ENCODE data around the gene CD300C.
"Not testable (repeated sequence)": the region's sequence is repeated elsewhere in the genome, so short reads cannot be mapped to it uniquely, and the experiment has no call there.

The CD300C gene

GRCh38 chr17:74545843-74546230 lies at the start of gene CD300C:
CD300C (minus strand) TSS chr17:74546115; CDS start chr17:74545782, 333 bp downstream.
- Mint-ChIP-seq H3K4me1 (ENCODE audit: low read depth) (peaks cover 7% of the 10 kb centered on the region), H3K4me3 (peak within 1 kb of the TSS; percentile 6), H3K9me3 (no peaks in the 10 kb centered on the region), H3K27ac (no peak within 1 kb of the TSS), H3K27me3 (peaks cover 3% of the 10 kb centered on the region), H3K36me3 (ENCODE audit: low read depth) (no peaks in the 10 kb centered on the region)

GRCh38 chr17:74595037-74595750 lies 49.3 kb upstream of the CD300C start:
- Mint-ChIP-seq H3K9me3 (no peaks in the 10 kb centered on the region), H3K27ac (no peak overlapping the region), H3K4me1 (ENCODE audit: low read depth) (peaks cover 23% of the 10 kb centered on the region), H3K36me3 (ENCODE audit: low read depth) (no peaks in the 10 kb centered on the region), H3K27me3 (peaks cover 11% of the 10 kb centered on the region), H3K4me3 (no peak overlapping the region)

- H3K27ac Mint-ChIP-seq, result no peak within 1 kb of the TSS
- H3K9me3 Mint-ChIP-seq, result no peaks in the 10 kb centered on the region
- H3K36me3 Mint-ChIP-seq (ENCODE audit: low read depth), result no peaks in the 10 kb centered on the region
- H3K4me3 Mint-ChIP-seq, result no peak within 1 kb of the TSS
- H3K4me1 Mint-ChIP-seq (ENCODE audit: low read depth), result peaks cover 8% of the 10 kb centered on the region
- H3K27me3 Mint-ChIP-seq, result no peaks in the 10 kb centered on the region
These were observed 46.4 kb upstream of the CD300C start, which contains the start of gene CD300LD for GRCh38 chr17:74592087-74592990. CD300LD (minus strand) TSS chr17:74592283; CDS start chr17:74592202, 81 bp downstream.

GRCh38 chr17:74591503-74591902 lies 45.6 kb upstream of the CD300C start:
- Mint-ChIP-seq H3K27me3 (no peaks in the 10 kb centered on the region), H3K27ac (no peak overlapping the region), H3K4me1 (ENCODE audit: low read depth) (peaks cover 8% of the 10 kb centered on the region), H3K9me3 (no peaks in the 10 kb centered on the region), H3K36me3 (ENCODE audit: low read depth) (no peaks in the 10 kb centered on the region), H3K4me3 (no peak overlapping the region)

- Mint-ChIP-seq H3K27me3 (no peaks in the 10 kb centered on the region), H3K27ac (no peak overlapping the region), H3K4me3 (no peak overlapping the region), H3K9me3 (no peaks in the 10 kb centered on the region), H3K36me3 (ENCODE audit: low read depth) (no peaks in the 10 kb centered on the region), H3K4me1 (ENCODE audit: low read depth) (no peaks in the 10 kb centered on the region)
These were observed 39.8 kb upstream of the CD300C start for GRCh38 chr17:74585711-74586110.

- Mint-ChIP-seq H3K4me3 (no peak overlapping the region), H3K27me3 (no peaks in the 10 kb centered on the region), H3K27ac (no peak overlapping the region)
These were observed 38.6 kb upstream of the CD300C start for GRCh38 chr17:74584292-74585060.

GRCh38 chr17:74582633-74583032 lies 36.7 kb upstream of the CD300C start:
- no peak overlapping the region for H3K27ac Mint-ChIP-seq
- H3K36me3 Mint-ChIP-seq (ENCODE audit: low read depth), result no peaks in the 10 kb centered on the region
- H3K9me3 Mint-ChIP-seq, result no peaks in the 10 kb centered on the region
- H3K4me1 Mint-ChIP-seq (ENCODE audit: low read depth), result peaks cover 4% of the 10 kb centered on the region
- H3K4me3 Mint-ChIP-seq, result no peak overlapping the region
- no peaks in the 10 kb centered on the region for H3K27me3 Mint-ChIP-seq

More at GRCh38 chr17:74584292-74585060, 38.6 kb upstream of the CD300C start:
- Mint-ChIP-seq H3K4me1 (ENCODE audit: low read depth) (peaks cover 4% of the 10 kb centered on the region), H3K9me3 (no peaks in the 10 kb centered on the region), H3K36me3 (ENCODE audit: low read depth) (no peaks in the 10 kb centered on the region)

GRCh38 chr17:74579900-74580299 lies 34.0 kb upstream of the CD300C start:
- Mint-ChIP-seq H3K9me3 (no peaks in the 10 kb centered on the region), H3K27me3 (peaks cover 13% of the 10 kb centered on the region), H3K27ac (no peak overlapping the region), H3K4me1 (ENCODE audit: low read depth) (peaks cover 4% of the 10 kb centered on the region), H3K36me3 (ENCODE audit: low read depth) (no peaks in the 10 kb centered on the region), H3K4me3 (no peak overlapping the region)

GRCh38 chr17:74578979-74579378 lies 33.1 kb upstream of the CD300C start:
- Mint-ChIP-seq H3K4me3 (no peak overlapping the region), H3K9me3 (no peaks in the 10 kb centered on the region), H3K27ac (no peak overlapping the region), H3K27me3 (peaks cover 20% of the 10 kb centered on the region), H3K36me3 (ENCODE audit: low read depth) (no peaks in the 10 kb centered on the region), H3K4me1 (ENCODE audit: low read depth) (peaks cover 4% of the 10 kb centered on the region)

GRCh38 chr17:74574489-74575142 lies 28.7 kb upstream of the CD300C start:
- H3K4me1 Mint-ChIP-seq (ENCODE audit: low read depth), result peaks cover 2% of the 10 kb centered on the region
- no peak overlapping the region for H3K27ac Mint-ChIP-seq
- H3K4me3 Mint-ChIP-seq, result no peak overlapping the region
- H3K27me3 Mint-ChIP-seq, result peaks cover 40% of the 10 kb centered on the region
- no peaks in the 10 kb centered on the region for H3K9me3 Mint-ChIP-seq
- no peaks in the 10 kb centered on the region for H3K36me3 Mint-ChIP-seq (ENCODE audit: low read depth)

GRCh38 chr17:74573635-74574034 lies 27.7 kb upstream of the CD300C start:
- not testable (repeated sequence) for H3K4me3 Mint-ChIP-seq
- peaks cover 10% of the 10 kb centered on the region for H3K4me1 Mint-ChIP-seq (ENCODE audit: low read depth)

GRCh38 chr17:74573169-74573568 lies 27.3 kb upstream of the CD300C start:
- no peak overlapping the region for H3K27ac Mint-ChIP-seq
- H3K4me3 Mint-ChIP-seq, result no peak overlapping the region
- peaks cover 52% of the 10 kb centered on the region for H3K27me3 Mint-ChIP-seq
- no peaks in the 10 kb centered on the region for H3K9me3 Mint-ChIP-seq
- peaks cover 15% of the 10 kb centered on the region for H3K4me1 Mint-ChIP-seq (ENCODE audit: low read depth)
- no peaks in the 10 kb centered on the region for H3K36me3 Mint-ChIP-seq (ENCODE audit: low read depth)

More at GRCh38 chr17:74573635-74574034, 27.7 kb upstream of the CD300C start:
- not testable (repeated sequence) for H3K27ac Mint-ChIP-seq; H3K9me3 Mint-ChIP-seq; H3K36me3 Mint-ChIP-seq (ENCODE audit: low read depth)
- peaks cover 47% of the 10 kb centered on the region for H3K27me3 Mint-ChIP-seq

GRCh38 chr17:74571621-74572270 lies 25.8 kb upstream of the CD300C start:
- no peaks in the 10 kb centered on the region for H3K36me3 Mint-ChIP-seq (ENCODE audit: low read depth)
- H3K4me3 Mint-ChIP-seq, result no peak overlapping the region
- peaks cover 16% of the 10 kb centered on the region for H3K4me1 Mint-ChIP-seq (ENCODE audit: low read depth)
- H3K27me3 Mint-ChIP-seq, result peaks cover 62% of the 10 kb centered on the region
- no peaks in the 10 kb centered on the region for H3K9me3 Mint-ChIP-seq
- H3K27ac Mint-ChIP-seq, result no peak overlapping the region
